Fibroblast of lung (primary cell): ENCODE results near the gene PSMD1.

Experiments
- EZH2 ChIP-seq: IDR thresholded peaks from 2 replicates; pipeline ENCODE4 v1.5.1; 2012; ENCODE audit warnings: low read length, control low read depth, mild to moderate bottlenecking; ENCODE audit errors: missing control alignments
- TF ChIP-seq, protein P1 (sequence below), 2 donors: IDR thresholded peaks in 1 of 2; conservative IDR thresholded peaks in 1 of 2; 1 replicate in 1 of 2; 2 replicates in 1 of 2; pipeline ENCODE4 v1.5.1; 2011 to 2012; ENCODE audit warnings: low read length in 2 of 2, control low read depth in 1 of 2, inconsistent platforms in 1 of 2, low read depth in 1 of 2, mild to moderate bottlenecking in 1 of 2

DNA sequence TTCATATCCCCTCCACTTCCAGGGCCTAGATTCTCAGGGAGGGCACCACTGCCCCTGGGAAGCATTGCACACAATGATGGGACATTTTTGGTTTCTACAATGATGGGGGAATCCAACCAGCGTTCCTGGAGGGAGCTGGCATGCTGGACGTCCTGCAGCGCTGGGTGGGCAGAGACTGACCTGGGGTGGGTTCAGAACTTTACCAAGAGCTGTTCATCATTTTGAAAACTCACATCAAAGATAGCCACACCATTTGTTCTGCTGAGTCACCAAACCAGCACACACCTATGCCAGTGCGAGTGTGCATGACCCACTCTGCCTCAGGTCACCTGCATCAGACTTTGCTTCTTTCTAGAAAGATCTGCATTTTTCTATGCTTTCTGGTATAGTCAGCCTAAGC, 127.7 kb downstream of the PSMD1 start:
- TF ChIP-seq, protein P1, sequence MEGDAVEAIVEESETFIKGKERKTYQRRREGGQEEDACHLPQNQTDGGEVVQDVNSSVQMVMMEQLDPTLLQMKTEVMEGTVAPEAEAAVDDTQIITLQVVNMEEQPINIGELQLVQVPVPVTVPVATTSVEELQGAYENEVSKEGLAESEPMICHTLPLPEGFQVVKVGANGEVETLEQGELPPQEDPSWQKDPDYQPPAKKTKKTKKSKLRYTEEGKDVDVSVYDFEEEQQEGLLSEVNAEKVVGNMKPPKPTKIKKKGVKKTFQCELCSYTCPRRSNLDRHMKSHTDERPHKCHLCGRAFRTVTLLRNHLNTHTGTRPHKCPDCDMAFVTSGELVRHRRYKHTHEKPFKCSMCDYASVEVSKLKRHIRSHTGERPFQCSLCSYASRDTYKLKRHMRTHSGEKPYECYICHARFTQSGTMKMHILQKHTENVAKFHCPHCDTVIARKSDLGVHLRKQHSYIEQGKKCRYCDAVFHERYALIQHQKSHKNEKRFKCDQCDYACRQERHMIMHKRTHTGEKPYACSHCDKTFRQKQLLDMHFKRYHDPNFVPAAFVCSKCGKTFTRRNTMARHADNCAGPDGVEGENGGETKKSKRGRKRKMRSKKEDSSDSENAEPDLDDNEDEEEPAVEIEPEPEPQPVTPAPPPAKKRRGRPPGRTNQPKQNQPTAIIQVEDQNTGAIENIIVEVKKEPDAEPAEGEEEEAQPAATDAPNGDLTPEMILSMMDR (conservative IDR thresholded peaks at IDR 0.05 in 1 of 2, IDR thresholded peaks at IDR 0.05 in 1 of 2; ENCODE audit: low read depth in 1 of 2, low read length in 2 of 2), result no peak
- no peak for TF ChIP-seq EZH2
